Lung (tissue), 16 donors: ENCODE results near the gene SETD2. TPM values are rescaled to one million over a fixed set of nuclear protein-coding genes. Genes with fewer than 3 reads are reported as not detected.
"Not testable (repeated sequence)": the region's sequence is repeated elsewhere in the genome, so short reads cannot be mapped to it uniquely, and the experiment has no call there.

Source experiments
- ATAC-seq: fragments of 200-7000 bp; cut with Tn5 transposase; one replicate; pipeline ENCODE4 v1.9.1; 2020; ENCODE audit warnings: moderate number of reproducible peaks; ENCODE audit not compliant: insufficient read depth, low FRiP score
- DNase-seq, 3 donors: peaks; one replicate each; pipeline ENCODE4 v3.0.0-alpha.2; 2013 to 2017
- H3K27ac ChIP-seq, 2 donors: one replicate each; pipeline ENCODE4 v1.5.1; 2013; ENCODE audit warnings: mild to moderate bottlenecking in 2 of 2, moderate library complexity in 2 of 2, control low read depth in 1 of 2, inconsistent platforms in 1 of 2, low read depth in 1 of 2, low read length in 1 of 2
- H3K27me3 ChIP-seq, 3 donors: one replicate each; pipeline ENCODE4 v1.5.1; 2013; ENCODE audit warnings: low read length in 2 of 3; ENCODE audit not compliant: control insufficient read depth in 3 of 3, insufficient read depth in 3 of 3
- H3K36me3 ChIP-seq, 4 donors: one replicate each; pipeline ENCODE4 v1.5.1; 2013; ENCODE audit warnings: low read length in 4 of 4, mild to moderate bottlenecking in 1 of 4, moderate library complexity in 1 of 4; ENCODE audit not compliant: control insufficient read depth in 4 of 4, insufficient read depth in 4 of 4
- H3K4me1 ChIP-seq, 5 donors: one replicate each; pipeline ENCODE4 v1.5.1; 2013; ENCODE audit warnings: low read length in 5 of 5, mild to moderate bottlenecking in 2 of 5, moderate library complexity in 1 of 5; ENCODE audit not compliant: control insufficient read depth in 5 of 5, insufficient read depth in 5 of 5
- H3K4me3 ChIP-seq: one replicate; pipeline ENCODE4 v1.5.1; 2013; ENCODE audit warnings: mild to moderate bottlenecking, control low read depth, moderate library complexity
- H3K9ac ChIP-seq, 2 donors: one replicate each; pipeline ENCODE4 v1.5.1; 2013; ENCODE audit warnings: low read length in 2 of 2, control low read depth in 1 of 2; ENCODE audit not compliant: insufficient read depth in 1 of 2
- H3K9me3 ChIP-seq, 4 donors: one replicate each; pipeline ENCODE4 v1.5.1; 2013; ENCODE audit warnings: low read length in 3 of 4, mild to moderate bottlenecking in 1 of 4, moderate library complexity in 1 of 4; ENCODE audit not compliant: control insufficient read depth in 4 of 4, insufficient read depth in 3 of 4
- CTCF ChIP-seq: IDR thresholded peaks from 2 replicates; pipeline ENCODE4 v1.5.1; 2012; ENCODE audit warnings: mild to moderate bottlenecking; ENCODE audit errors: control extremely low read depth, extremely low read depth
- WGBS, 2 donors: extraction: QIAGEN DNeasy Blood & Tissue Kit; methylation state at CpG; one replicate each; pipeline ENCODE4 v1.1.7; 2013; 5-methylcytosine and 5-hydroxymethylcytosine counted together
- long read RNA-seq, 5 donors: transcript quantifications; one replicate each; lab custom pipeline, GENCODE V29; 2026
- polyA plus RNA-seq, 2 donors: library from polyadenylated mRNA; stranded (reverse); fragments of 200-250 nt; gene quantifications; one replicate each; pipeline ENCODE4 v1.2.1, GENCODE V29; 2013
- total RNA-seq, 2 donors: library from RNA; depleted of rRNA in 1 of 2; stranded (reverse); fragments of >200 nt in 1 of 2; gene quantifications; one replicate each; pipeline ENCODE4 v1.2.1, GENCODE V29; 2014 to 2021
- donor health status: control.
- donor health status: control.
- donor health status: Bipolar disorder and iron deficiency.
- donor health status: healthy.
- donor health status: DM: yes; HTN: yes; CAD: no.

The SETD2 gene
- 100 to 1,000 TPM in 1 of 2 donors, 10 to 100 TPM in 1; 35.3 to 107 TPM for total RNA-seq
- 10 to 100 TPM; 10.4 to 14.8 TPM for polyA plus RNA-seq
- long read RNA-seq, donor 1, partial matches to known transcripts: 17 of 17 reads
- long read RNA-seq, donor 1, other reads (novel, unspliced or antisense): 0 of 17 reads
- long read RNA-seq, donor 2, partial matches to known transcripts: 5 of 17 reads
- long read RNA-seq, donor 2, other reads (novel, unspliced or antisense): 12 of 17 reads
- long read RNA-seq, donor 3, partial matches to known transcripts: 0 of 9 reads
- long read RNA-seq, donor 3, other reads (novel, unspliced or antisense): 9 of 9 reads
- long read RNA-seq, donor 4, partial matches to known transcripts: 7 of 20 reads
- long read RNA-seq, donor 4, other reads (novel, unspliced or antisense): 12 of 20 reads
- long read RNA-seq, donor 5, partial matches to known transcripts: 41 of 42 reads
- long read RNA-seq, donor 5, other reads (novel, unspliced or antisense): 0 of 42 reads

GRCh38 chr3:47164007-47164881 is at the start of gene SETD2:
SETD2 (minus strand) TSS chr3:47164113; CDS start chr3:47163924, 189 bp downstream.
- peak within 1 kb of the TSS; percentile 99 for H3K27ac ChIP-seq
- WGBS, 2 donors: 0% methylated on average over 68 to 83 of the region's 95 CpGs
- DNase-seq (peak; percentile 95), ATAC-seq (peak; percentile 90)
- H3K4me3 ChIP-seq: peak within 1 kb of the TSS; percentile 92
- no peak for TF ChIP-seq CTCF
- H3K36me3 ChIP-seq: no peaks in the 10 kb centered on the region
- H3K9me3 ChIP-seq: no peaks in the 10 kb centered on the region
- no peaks in the 10 kb centered on the region for H3K27me3 ChIP-seq
- peak within 1 kb of the TSS; percentile 80 to 94 for H3K9ac ChIP-seq
- H3K4me1 ChIP-seq: peaks cover 0 to 24% (median 18%) of the 10 kb centered on the region in 5 donors

GRCh38 chr3:47210863-47211405 is 47.0 kb upstream of the SETD2 start:
- no peak for TF ChIP-seq CTCF
- Histone ChIP-seq H3K36me3 (no peaks in the 10 kb centered on the region), H3K9me3 (no peaks in the 10 kb centered on the region), H3K27me3 (no peaks in the 10 kb centered on the region), H3K4me3 (no peak overlapping the region), H3K4me1 (peaks cover 0 to 4% (median 0%) of the 10 kb centered on the region in 5 donors), H3K9ac (no peak overlapping the region), H3K27ac (no peak overlapping the region)
- 95 to 97% methylated on average over 3 of the region's 3 CpGs for WGBS, 2 donors
- ATAC-seq (no peak), DNase-seq (no peak)

- H3K4me3 ChIP-seq, H3K9me3 ChIP-seq, H3K27me3 ChIP-seq, ATAC-seq, H3K36me3 ChIP-seq, H3K4me1 ChIP-seq, H3K9ac ChIP-seq, H3K27ac ChIP-seq, DNase-seq: not testable (repeated sequence)
- WGBS, 2 donors: 94 to 97% methylated on average over 5 of the region's 5 CpGs
Observed at GRCh38 chr3:47206022-47206421, 42.1 kb upstream of the SETD2 start.

- no peak overlapping the region for H3K9ac ChIP-seq
- no peak overlapping the region for H3K27ac ChIP-seq
- ATAC-seq (no peak), DNase-seq (no peak)
- H3K27me3 ChIP-seq: no peaks in the 10 kb centered on the region
- H3K4me1 ChIP-seq: no peaks in the 10 kb centered on the region
- no peaks in the 10 kb centered on the region for H3K36me3 ChIP-seq
- H3K4me3 ChIP-seq: no peak overlapping the region
- no peaks in the 10 kb centered on the region for H3K9me3 ChIP-seq
- no peak for TF ChIP-seq CTCF
Observed at GRCh38 chr3:47204875-47205274, 41.0 kb upstream of the SETD2 start.
